ENCODE measurements around the gene FAM118B.

DNA sequence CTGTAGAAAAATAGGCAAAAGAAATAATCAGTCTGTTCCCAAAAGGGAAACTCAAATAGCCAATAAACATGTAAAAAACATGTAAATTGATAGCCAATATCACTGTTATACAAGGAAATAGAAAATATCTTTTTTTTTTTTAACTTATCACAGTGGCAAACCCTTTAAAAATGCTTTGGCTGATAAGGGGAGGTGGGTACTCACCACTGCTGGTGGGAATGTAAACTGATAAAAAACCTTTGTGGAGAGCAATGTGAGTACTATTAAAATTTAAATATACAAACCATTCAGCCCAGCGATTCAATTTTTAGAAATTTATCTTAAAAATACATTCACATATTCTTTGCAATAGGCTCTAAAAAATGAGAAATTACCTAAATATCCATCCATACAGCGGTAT lies 3.7 kb upstream of the FAM118B start:
- TF ChIP-seq, protein P1, sequence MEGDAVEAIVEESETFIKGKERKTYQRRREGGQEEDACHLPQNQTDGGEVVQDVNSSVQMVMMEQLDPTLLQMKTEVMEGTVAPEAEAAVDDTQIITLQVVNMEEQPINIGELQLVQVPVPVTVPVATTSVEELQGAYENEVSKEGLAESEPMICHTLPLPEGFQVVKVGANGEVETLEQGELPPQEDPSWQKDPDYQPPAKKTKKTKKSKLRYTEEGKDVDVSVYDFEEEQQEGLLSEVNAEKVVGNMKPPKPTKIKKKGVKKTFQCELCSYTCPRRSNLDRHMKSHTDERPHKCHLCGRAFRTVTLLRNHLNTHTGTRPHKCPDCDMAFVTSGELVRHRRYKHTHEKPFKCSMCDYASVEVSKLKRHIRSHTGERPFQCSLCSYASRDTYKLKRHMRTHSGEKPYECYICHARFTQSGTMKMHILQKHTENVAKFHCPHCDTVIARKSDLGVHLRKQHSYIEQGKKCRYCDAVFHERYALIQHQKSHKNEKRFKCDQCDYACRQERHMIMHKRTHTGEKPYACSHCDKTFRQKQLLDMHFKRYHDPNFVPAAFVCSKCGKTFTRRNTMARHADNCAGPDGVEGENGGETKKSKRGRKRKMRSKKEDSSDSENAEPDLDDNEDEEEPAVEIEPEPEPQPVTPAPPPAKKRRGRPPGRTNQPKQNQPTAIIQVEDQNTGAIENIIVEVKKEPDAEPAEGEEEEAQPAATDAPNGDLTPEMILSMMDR (IDR thresholded peaks at IDR 0.05), result no peak
- TF ChIP-seq POLR2AphosphoS5 (IDR thresholded peaks at IDR 0.05; ENCODE audit: low read depth, low read length) (no peak), SIN3A (IDR thresholded peaks at IDR 0.05; ENCODE audit: borderline replicate concordance, insufficient read depth, low read depth, low read length) (no peak)
- TF ChIP-seq, protein P2, sequence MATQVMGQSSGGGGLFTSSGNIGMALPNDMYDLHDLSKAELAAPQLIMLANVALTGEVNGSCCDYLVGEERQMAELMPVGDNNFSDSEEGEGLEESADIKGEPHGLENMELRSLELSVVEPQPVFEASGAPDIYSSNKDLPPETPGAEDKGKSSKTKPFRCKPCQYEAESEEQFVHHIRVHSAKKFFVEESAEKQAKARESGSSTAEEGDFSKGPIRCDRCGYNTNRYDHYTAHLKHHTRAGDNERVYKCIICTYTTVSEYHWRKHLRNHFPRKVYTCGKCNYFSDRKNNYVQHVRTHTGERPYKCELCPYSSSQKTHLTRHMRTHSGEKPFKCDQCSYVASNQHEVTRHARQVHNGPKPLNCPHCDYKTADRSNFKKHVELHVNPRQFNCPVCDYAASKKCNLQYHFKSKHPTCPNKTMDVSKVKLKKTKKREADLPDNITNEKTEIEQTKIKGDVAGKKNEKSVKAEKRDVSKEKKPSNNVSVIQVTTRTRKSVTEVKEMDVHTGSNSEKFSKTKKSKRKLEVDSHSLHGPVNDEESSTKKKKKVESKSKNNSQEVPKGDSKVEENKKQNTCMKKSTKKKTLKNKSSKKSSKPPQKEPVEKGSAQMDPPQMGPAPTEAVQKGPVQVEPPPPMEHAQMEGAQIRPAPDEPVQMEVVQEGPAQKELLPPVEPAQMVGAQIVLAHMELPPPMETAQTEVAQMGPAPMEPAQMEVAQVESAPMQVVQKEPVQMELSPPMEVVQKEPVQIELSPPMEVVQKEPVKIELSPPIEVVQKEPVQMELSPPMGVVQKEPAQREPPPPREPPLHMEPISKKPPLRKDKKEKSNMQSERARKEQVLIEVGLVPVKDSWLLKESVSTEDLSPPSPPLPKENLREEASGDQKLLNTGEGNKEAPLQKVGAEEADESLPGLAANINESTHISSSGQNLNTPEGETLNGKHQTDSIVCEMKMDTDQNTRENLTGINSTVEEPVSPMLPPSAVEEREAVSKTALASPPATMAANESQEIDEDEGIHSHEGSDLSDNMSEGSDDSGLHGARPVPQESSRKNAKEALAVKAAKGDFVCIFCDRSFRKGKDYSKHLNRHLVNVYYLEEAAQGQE (IDR thresholded peaks at IDR 0.05; ENCODE audit: insufficient read depth in 1 of 2, low read depth in 2 of 2, low read length in 1 of 2), result no peak

Data from Panc1 (cell line).